GM18520 (cell line): ENCODE results near the gene ACY1.
A peak's percentile ranks its signal among the peaks of the same experiment; 100 is the strongest.

ENCODE experiments used
- ATAC-seq: cut with Tn5 transposase; IDR thresholded peaks from one replicate; pipeline ENCODE4 v1.9.1; 2021; ENCODE audit not compliant: unreplicated experiment

ACY1 gene

GRCh38 chr3:51962854-51963530, 20.3 kb upstream of the ACY1 start:
- no peak for ATAC-seq

- ATAC-seq: no peak
Measured at GRCh38 chr3:51963951-51964451, 19.3 kb upstream of the ACY1 start.

- no peak for ATAC-seq
Measured at GRCh38 chr3:51964521-51964920, 18.8 kb upstream of the ACY1 start.

- no peak for ATAC-seq
Measured at GRCh38 chr3:51966016-51966415, 17.3 kb upstream of the ACY1 start.

- ATAC-seq: no peak
Measured at GRCh38 chr3:51966486-51966885, 16.8 kb upstream of the ACY1 start.

- ATAC-seq: no peak
Measured at GRCh38 chr3:51966922-51967383, 16.4 kb upstream of the ACY1 start.

GRCh38 chr3:51967384-51968169, 15.8 kb upstream of the ACY1 start, which contains the start of gene PCBP4:
TSS of gene PCBP4 (minus strand) at chr3:51967454. CDS start at chr3:51961240, 6,214 bp downstream.
- ATAC-seq: peak; percentile 43

- ATAC-seq: no peak
Measured at GRCh38 chr3:51968170-51968775, 15.1 kb upstream of the ACY1 start.

GRCh38 chr3:51968883-51969678, 14.3 kb upstream of the ACY1 start:
- ATAC-seq: no peak

GRCh38 chr3:51969841-51970240, 13.5 kb upstream of the ACY1 start:
- ATAC-seq: no peak

- no peak for ATAC-seq
Measured at GRCh38 chr3:51970606-51971300, 12.6 kb upstream of the ACY1 start.

GRCh38 chr3:51971350-51971749, 12.0 kb upstream of the ACY1 start:
- no peak for ATAC-seq

- no peak for ATAC-seq
Measured at GRCh38 chr3:51974277-51974962, 8.9 kb upstream of the ACY1 start.

- ATAC-seq: peak; percentile 57
Measured at GRCh38 chr3:51974963-51975851, 8.1 kb upstream of the ACY1 start, which contains the start of gene ABHD14A. TSS of gene ABHD14A (plus strand) at chr3:51975064. CDS start at chr3:51975136, 72 bp downstream.

GRCh38 chr3:51975852-51976549, 7.3 kb upstream of the ACY1 start:
- ATAC-seq: no peak

- no peak for ATAC-seq
Measured at GRCh38 chr3:51977446-51978142, 5.7 kb upstream of the ACY1 start.

GRCh38 chr3:51978143-51978502, 5.2 kb upstream of the ACY1 start:
- ATAC-seq: no peak
